GM12873 (cell line): Measurements from ENCODE around the gene LYZL1.

ENCODE experiments used
- CTCF ChIP-seq: IDR thresholded peaks from 2 replicates; pipeline ENCODE4 v1.5.1; 2012; ENCODE audit warnings: low read depth, mild to moderate bottlenecking, moderate library complexity, low read length, control low read depth; ENCODE audit not compliant: insufficient read depth; ENCODE audit errors: missing control alignments

LYZL1 gene

DNA sequence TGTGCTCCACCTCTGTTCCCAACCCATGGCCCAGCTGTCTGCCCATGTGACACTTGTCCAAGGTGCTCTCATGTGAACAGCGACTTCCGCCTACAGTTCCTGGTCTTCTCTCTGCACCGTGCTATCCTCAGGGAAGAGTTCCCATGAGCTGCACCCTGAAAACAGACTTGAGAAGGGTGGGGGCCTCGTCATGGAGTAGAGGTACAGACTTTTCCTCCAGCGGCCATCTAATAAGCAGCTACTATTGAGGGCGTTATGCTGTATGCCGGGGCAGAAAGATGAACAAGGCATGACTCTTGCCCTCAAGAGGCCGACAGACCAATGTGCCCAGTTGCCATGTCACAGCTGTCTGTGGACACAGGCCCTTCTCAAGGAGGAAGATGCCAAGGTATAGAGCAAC, 25.4 kb upstream of the LYZL1 start:
- TF ChIP-seq CTCF = no peak

GRCh38 chr10:29265210-29265768, 23.6 kb upstream of the LYZL1 start:
- TF ChIP-seq CTCF = no peak

GRCh38 chr10:29266641-29267040, 22.2 kb upstream of the LYZL1 start:
- TF ChIP-seq CTCF = no peak

- no peak for TF ChIP-seq CTCF
Measured at GRCh38 chr10:29268011-29268410, 20.9 kb upstream of the LYZL1 start.

- no peak for TF ChIP-seq CTCF
Measured at GRCh38 chr10:29269486-29269885, 19.4 kb upstream of the LYZL1 start.

DNA sequence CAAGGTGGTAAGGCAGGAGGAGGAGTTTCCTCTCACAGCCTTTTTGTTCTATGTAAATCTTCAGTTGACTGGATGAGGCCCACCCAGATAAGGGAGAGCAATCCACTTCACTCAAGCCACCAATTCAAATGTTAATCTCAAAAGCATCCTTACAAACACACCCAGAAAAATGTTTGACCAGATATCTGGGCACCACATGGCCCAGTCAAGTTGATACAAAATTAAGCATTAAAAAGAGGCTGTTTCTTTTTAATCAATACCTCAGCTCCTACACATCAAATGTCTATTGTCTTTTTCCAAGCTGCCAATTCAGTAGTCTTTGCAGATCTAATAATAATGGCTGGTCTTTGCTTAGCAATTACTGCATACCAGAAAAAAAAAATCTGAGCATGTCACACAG, 18.0 kb upstream of the LYZL1 start:
- no peak for TF ChIP-seq CTCF

DNA sequence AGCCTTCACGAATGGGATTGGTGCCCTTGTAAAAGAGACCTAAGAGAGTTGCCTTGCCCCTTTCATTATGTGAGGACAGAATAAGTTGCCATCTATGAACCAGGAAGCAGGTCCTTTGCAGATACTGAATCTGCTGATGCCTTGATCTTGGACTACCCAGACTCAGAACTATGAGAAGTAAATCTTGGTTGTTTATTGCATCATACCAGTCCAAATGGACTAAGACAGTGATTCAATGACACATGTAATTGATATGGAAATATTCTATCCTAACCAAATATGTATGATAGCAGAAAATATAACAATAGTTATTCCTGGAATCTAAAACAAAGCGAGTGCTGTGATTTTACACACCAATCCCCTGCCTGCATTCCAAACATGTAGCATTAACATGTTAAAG, 17.0 kb upstream of the LYZL1 start:
- TF ChIP-seq CTCF = no peak

DNA sequence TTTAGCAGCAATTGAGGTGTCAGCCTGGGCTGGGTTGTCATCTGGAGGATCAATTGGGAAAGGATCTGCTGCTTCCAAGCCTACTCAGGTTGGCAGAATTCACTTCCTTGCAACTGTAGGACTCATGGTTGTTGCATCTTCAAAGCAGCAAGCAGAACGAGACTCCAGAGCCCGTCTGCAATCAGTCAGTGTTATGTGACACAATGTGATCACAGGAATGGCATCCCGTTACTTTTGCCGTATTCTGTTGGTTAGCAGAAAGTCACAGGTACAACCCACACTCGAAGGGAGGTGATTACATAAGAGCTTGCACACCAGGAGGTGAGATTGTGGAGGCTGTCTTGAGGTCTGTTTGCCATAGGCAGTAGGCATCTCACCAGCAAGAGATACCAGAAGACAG, 15.4 kb upstream of the LYZL1 start:
- TF ChIP-seq CTCF = no peak
